GM13977 (cell line): ENCODE data around the gene TPSB2.

ENCODE experiments used
- DNase-seq: peaks from one replicate; pipeline ENCODE4 v3.0.0; 2012; ENCODE audit warnings: low spot score
- in situ Hi-C: fragments of 300-500 bp; cut with MboI; formaldehyde crosslinking; loops from one replicate; pipeline ENCODE4 v1.12.0; 2022; ENCODE audit warnings: low sequenced_read_pairs, low pct_unique_long_range_greater_than_20kb, mixed read lengths, inconsistent platforms; ENCODE audit not compliant: unreplicated experiment
- TF ChIP-seq, protein P1 (sequence below): IDR thresholded peaks from 2 replicates; pipeline ENCODE4 v1.5.1; 2012; ENCODE audit warnings: mild to moderate bottlenecking, control low read depth; ENCODE audit not compliant: insufficient read depth; ENCODE audit errors: extremely low read depth, missing control alignments

TPSB2 gene

DNA sequence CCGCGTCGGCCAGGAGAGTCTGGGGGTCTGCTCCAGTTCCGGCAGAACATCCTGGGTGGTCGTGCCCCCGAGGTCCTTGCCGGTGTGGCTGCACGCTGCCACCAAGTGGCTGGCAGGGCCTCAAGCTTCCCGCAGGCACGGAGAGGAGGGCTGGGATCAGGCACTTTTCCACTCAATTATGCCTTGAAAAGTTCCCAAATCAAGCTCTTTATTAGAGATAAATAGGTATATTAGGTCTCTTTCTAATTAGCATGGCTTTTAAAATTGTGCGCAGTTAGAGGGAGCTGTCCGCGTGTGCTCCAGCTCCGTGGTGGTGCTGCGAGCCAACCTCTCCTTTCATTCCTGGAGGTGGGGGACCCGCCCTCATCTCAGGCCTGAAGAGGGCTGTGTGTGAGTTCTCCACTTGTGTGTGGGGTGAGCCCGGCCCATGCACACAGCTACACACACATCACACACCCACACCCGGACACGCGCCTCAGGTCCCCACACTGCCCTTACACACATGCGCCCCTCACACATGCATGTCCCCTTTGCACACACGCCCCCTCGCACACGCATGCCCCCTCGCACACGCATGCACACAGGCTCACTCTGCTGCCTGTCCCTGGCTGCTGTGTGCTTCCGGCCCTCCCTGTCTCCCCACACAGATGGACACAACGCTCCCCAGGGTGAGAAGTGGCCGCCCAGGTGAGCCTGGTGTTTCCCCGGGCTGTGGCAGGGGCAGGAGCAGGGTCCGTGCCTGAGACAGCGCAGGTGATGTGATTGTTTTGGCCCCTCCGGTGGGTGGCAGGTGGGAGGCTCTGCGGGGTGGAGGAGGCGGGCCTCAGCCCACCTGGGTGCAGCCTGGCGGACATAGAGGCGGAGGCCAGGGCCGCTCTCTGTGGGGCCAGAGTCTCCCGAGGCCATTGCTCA lies 48.3 kb downstream of the TPSB2 start:
- in situ Hi-C loops: no loop called here
- no peak for DNase-seq
- TF ChIP-seq, protein P1, sequence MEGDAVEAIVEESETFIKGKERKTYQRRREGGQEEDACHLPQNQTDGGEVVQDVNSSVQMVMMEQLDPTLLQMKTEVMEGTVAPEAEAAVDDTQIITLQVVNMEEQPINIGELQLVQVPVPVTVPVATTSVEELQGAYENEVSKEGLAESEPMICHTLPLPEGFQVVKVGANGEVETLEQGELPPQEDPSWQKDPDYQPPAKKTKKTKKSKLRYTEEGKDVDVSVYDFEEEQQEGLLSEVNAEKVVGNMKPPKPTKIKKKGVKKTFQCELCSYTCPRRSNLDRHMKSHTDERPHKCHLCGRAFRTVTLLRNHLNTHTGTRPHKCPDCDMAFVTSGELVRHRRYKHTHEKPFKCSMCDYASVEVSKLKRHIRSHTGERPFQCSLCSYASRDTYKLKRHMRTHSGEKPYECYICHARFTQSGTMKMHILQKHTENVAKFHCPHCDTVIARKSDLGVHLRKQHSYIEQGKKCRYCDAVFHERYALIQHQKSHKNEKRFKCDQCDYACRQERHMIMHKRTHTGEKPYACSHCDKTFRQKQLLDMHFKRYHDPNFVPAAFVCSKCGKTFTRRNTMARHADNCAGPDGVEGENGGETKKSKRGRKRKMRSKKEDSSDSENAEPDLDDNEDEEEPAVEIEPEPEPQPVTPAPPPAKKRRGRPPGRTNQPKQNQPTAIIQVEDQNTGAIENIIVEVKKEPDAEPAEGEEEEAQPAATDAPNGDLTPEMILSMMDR: peak; percentile 17

DNA sequence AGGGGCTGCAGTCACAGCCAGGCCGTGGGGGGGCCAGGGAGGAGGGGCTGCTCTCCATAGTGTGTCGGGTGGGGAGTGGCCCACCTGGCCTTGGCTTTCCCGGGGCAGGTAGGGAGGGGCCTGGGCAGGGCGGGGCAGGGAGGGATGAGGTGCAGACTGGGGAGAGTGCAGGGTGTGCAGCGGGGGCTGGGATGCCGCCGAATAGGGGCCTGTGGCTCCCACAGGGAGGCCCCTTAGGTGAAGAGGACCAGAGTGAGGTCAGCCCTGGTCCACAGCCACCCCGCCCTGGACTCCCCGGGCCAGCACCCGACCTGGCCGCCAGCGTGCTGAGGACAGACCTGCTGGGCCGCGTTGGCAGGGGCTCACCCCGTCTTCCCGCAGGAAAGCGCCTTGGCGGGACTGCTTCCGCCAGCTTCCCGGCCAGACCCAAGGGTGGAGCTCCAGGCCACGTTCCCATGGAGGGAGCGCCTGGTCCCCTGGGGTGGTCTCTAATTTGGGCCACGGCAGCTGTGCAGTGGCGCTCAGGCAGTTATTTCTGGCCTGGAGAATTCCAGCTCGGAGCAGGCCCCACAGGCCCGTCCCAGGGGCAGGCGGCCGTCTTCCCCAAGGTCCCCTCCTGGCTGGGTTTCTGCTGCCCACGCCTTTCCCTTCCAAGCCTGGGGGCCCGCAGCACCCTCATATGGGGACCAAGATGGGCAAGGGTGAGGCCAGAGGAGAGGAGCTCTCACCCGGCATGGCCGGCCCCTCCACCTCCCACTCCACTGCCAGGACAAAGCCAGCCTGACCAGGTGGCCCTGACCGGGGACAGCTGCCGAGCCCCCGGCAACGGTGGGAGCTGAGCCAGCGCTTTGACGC lies 49.2 kb downstream of the TPSB2 start:
- TF ChIP-seq, protein P1: no peak
- in situ Hi-C loops: no loop called here
- no peak for DNase-seq
